ENCODE measurements around the gene NFE2. TPM values are rescaled to one million over a fixed set of nuclear protein-coding genes. Genes with fewer than 3 reads are reported as not detected.

NFE2 gene
- total RNA-seq, 2 donors from 2014 or later = 0.30 TPM; not detected in 1

GRCh38 chr12:54338698-54339296 lies 38.0 kb upstream of the NFE2 start:
- H3K4me3 ChIP-seq = no peak overlapping the region
- no peak overlapping the region for H3K27ac ChIP-seq
- no peak for TF ChIP-seq CTCF (IDR thresholded peaks at IDR 0.05)
- no peak overlapping the region for H3K9ac ChIP-seq (ENCODE audit: low read depth in 2 of 2, low read length in 2 of 2)
- H3K27me3 ChIP-seq = no peaks in the 10 kb centered on the region
- intact Hi-C loops (cut with DNase I) = no loop called here
- no peak for DNase-seq
- H3K9me3 ChIP-seq = no peaks in the 10 kb centered on the region
- no peaks in the 10 kb centered on the region for H3K4me1 ChIP-seq
- no peaks in the 10 kb centered on the region for H3K36me3 ChIP-seq

- intact Hi-C loops (cut with DNase I) = no loop called here
- no peak for TF ChIP-seq CTCF (IDR thresholded peaks at IDR 0.05)
- Histone ChIP-seq H3K27me3 (no peaks in the 10 kb centered on the region), H3K9me3 (no peaks in the 10 kb centered on the region), H3K4me3 (no peak overlapping the region), H3K27ac (peak overlapping the region; percentile 13), H3K9ac (ENCODE audit: low read depth in 2 of 2, low read length in 2 of 2) (no peak overlapping the region), H3K36me3 (no peaks in the 10 kb centered on the region), H3K4me1 (no peaks in the 10 kb centered on the region)
- no peak for DNase-seq
Measured at GRCh38 chr12:54337854-54338650, 37.2 kb upstream of the NFE2 start.

GRCh38 chr12:54337280-54337842 lies 36.5 kb upstream of the NFE2 start:
- no peak overlapping the region for H3K4me3 ChIP-seq
- no peak for TF ChIP-seq CTCF (IDR thresholded peaks at IDR 0.05)
- no peaks in the 10 kb centered on the region for H3K4me1 ChIP-seq
- peak overlapping the region; percentile 13 for H3K27ac ChIP-seq
- H3K9ac ChIP-seq (ENCODE audit: low read depth in 2 of 2, low read length in 2 of 2) = no peak overlapping the region
- no peaks in the 10 kb centered on the region for H3K36me3 ChIP-seq
- no peaks in the 10 kb centered on the region for H3K9me3 ChIP-seq
- no peak for DNase-seq
- intact Hi-C loops (cut with DNase I) = no loop called here
- H3K27me3 ChIP-seq = no peaks in the 10 kb centered on the region

- intact Hi-C loops (cut with DNase I) = no loop called here
- Histone ChIP-seq H3K4me1 (peaks cover 27% of the 10 kb centered on the region), H3K9ac (ENCODE audit: low read depth in 2 of 2, low read length in 2 of 2) (no peak overlapping the region), H3K4me3 (no peak overlapping the region), H3K9me3 (no peaks in the 10 kb centered on the region), H3K36me3 (no peaks in the 10 kb centered on the region), H3K27ac (no peak overlapping the region), H3K27me3 (no peaks in the 10 kb centered on the region)
- DNase-seq = no peak
- no peak for TF ChIP-seq CTCF (IDR thresholded peaks at IDR 0.05)
Measured at GRCh38 chr12:54333420-54334034, 32.7 kb upstream of the NFE2 start.

- TF ChIP-seq CTCF (IDR thresholded peaks at IDR 0.05) = no peak
- no peaks in the 10 kb centered on the region for H3K27me3 ChIP-seq
- H3K9ac ChIP-seq (ENCODE audit: low read depth in 2 of 2, low read length in 2 of 2) = no peak overlapping the region
- H3K27ac ChIP-seq = no peak overlapping the region
- H3K36me3 ChIP-seq = no peaks in the 10 kb centered on the region
- DNase-seq = no peak
- intact Hi-C loops (cut with DNase I) = no loop called here
- H3K4me1 ChIP-seq = peaks cover 27% of the 10 kb centered on the region
- H3K4me3 ChIP-seq = no peak overlapping the region
- H3K9me3 ChIP-seq = no peaks in the 10 kb centered on the region
Measured at GRCh38 chr12:54331461-54331860, 30.6 kb upstream of the NFE2 start.
